GM21737 (cell line): ENCODE measurements around the gene PREX1.

Experiments used
- ATAC-seq: cut with Tn5 transposase; IDR thresholded peaks from one replicate; pipeline ENCODE4 v1.9.1; 2021; ENCODE audit warnings: mild to moderate bottlenecking, moderate library complexity; ENCODE audit not compliant: unreplicated experiment

The PREX1 gene

DNA sequence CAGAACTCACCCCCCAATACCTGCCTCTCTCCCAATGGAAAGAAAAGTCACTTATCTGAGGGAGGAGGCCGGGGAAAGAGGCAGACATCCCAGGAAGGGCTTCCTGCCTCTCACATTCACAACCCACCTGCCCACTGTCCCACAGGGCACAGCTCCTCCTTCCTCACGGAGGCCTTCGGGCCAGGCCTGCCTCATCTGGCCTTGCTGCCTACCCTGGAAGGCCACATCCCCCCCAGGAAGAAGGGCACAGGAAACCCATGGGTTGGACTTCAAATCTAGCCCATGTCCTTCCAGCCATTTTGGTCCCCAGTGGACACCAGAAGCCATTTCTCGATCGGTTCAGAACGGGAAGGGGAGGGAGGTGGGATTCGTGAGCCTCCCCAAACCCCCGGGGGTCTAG, 162.0 kb downstream of the PREX1 start:
- no peak for ATAC-seq

DNA sequence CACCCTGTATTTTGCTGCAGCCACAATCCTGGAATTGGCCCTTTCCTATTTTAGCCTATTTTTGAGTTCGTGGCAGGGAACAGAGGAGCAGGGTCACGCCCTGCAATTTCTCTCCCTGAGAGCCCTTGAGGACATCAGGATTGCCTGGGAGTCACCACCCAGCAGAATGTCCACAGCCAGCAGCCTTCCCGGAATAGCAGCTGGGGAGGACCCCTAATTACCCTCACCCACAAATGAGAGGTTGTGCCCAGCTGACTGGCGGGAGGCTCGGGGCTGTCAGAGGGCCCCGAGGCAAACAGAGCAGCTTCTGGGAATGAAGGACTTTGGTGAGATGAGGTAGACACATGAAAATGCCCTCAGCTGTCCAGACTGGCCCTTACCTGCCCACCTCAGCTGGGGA, 165.1 kb downstream of the PREX1 start:
- ATAC-seq = no peak

DNA sequence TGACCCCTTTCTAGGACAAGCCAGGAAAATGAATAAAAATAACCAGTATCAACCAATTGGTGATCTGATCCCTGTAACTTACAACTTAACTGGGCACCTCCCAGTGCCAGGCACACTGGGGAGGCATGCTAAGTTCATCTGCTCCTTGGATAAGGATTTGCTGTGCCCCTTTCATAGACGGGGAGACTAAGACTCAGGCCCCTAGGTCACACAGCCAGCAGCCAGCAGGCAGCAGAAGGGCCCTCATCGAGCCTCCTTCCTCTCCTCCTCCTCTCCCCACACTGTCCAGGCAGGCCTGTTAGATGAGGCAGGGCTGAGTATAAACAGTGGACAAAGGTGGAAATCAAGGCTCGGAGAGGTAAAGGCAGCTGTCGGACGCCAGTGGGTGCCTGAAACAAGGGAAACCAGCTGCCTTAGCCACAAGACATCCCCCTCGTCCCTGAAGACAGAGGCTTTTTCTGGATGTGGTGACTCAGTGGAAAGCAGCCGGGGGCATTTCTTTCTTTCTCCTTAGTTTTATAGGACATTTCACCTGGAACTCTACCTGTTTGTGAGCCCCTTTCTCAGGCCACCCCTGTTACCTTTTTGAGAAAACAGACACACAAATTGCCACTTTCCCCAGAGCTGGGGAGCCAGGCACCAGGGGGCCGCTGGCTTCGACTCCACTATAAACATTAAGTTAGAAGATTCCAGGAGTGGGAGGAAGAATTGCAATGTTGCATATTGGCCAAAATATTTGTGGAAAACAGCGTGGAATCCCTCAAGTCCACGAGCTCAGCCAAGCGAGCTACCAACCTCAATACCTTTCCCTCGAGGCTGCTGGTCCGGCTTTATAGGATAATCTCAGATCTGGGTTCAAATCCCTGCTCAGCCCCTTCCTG, 166.0 kb downstream of the PREX1 start:
- ATAC-seq = no peak

DNA sequence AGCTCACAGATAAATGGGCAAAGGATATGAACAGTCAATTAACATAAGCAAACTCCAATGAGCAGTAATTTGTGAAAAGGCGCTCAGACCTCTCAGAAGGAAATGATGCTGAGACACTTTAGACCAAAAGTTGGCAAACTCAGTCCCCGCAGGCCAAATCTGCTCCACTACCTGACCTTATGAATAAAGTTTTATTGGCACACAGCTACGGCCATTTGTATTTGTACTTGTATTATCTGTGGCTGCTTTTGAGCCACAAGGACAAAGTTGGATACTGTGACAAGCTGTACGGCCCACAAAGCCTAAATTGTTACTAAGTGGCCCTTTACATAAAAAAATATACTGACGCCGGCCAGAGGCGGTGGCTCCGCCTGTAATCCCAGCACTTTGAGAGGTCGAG, 167.0 kb downstream of the PREX1 start:
- ATAC-seq = no peak

DNA sequence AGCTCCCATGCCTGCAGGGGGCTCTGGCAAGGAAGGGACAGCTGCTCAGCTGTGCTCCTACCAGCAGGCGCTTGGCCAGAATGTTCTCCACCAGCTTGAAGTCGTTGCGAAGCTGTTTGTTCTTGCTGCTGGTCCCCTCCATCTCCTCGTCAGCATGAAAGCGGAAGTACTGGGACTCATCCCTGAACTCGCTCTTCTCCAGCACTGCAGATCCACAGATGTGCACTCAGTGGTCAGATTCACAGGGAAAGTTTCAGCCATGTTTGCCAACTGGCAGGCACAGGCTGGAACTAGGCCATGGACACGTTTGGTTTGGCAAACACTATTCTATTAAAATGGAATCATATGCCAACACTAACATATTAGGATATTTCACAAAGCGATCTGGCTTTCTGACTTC, 167.9 kb downstream of the PREX1 start:
- ATAC-seq = no peak

DNA sequence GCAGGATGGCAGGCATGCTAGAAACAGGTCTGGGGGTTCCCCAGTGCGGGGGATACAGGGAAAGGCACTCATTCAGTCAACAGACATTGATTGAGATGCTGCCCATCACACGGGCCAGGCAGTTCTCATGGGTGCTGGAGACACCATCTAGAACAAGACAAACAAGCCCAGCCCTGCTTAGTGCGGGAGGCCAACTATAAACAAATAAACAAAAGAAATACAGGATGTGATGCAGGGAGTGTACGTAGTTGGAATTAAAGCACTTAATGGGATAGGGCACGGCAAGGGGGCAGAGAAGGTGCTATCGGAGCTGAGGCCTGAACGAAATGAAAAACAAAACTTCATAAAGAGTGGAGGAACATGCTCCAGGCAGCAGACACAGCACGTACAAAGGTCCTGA, 169.3 kb downstream of the PREX1 start:
- no peak for ATAC-seq

- ATAC-seq = no peak
These were observed 169.7 kb downstream of the PREX1 start for GRCh38 chr20:48658198-48658476.

DNA sequence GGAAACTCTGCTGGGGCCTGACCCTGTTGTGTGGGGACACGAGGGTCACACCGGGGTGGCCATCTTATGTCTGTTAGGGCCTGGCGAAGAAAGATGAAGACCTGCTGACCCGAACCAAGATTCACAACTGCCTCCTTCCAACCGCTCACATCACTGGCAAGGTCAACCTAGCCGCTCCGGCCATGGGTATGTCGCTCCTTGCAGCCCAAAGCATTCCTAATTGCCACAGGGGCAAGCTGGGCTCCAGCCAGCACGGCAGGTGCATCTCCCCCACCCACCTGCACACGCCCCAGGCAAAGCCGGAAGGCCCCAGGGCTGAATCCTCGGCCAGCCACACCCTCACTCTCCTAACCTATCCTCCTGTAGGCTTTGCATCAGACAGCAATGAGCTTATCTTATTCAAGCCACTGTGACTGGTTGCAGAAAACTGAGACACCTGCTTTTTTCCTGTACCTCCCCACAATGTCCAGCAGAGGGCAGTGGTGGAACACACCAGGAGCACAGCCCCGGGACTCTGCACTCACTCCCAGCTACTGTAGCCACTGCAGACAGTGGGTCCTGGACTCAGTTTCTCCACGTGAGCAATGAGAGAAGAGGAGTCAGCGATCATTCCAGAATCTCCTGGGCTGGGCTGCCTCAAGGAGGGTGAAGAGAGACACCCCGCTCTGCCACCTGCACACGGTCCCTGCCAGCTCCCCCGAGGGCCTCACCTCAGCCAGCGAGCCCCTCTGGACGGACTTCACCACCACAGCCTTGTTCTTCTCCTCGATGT, 170.2 kb downstream of the PREX1 start:
- ATAC-seq = no peak

- no peak for ATAC-seq
These were observed 171.1 kb downstream of the PREX1 start for GRCh38 chr20:48656661-48657211.

DNA sequence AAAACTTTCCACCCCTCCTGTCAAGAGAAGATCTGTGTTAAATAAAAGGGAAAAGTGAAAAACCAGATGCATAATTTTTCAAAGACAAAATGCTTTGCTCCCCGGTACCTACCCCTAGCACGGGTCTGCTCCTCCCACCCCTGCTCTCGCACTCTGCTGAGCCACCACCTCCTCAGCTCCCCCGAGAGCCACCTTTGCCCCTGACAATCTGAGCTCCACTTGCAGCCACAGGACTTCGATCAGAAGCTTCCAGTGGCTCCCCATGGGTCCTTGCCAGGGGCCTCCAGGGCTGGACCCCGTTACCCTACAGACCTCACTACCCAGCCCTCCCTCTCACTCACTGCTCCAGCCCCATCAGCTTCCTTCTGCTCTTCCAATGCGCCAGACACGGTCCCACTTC, 171.7 kb downstream of the PREX1 start:
- ATAC-seq = no peak

- ATAC-seq = no peak
These were observed 174.1 kb downstream of the PREX1 start for GRCh38 chr20:48653706-48654051.

DNA sequence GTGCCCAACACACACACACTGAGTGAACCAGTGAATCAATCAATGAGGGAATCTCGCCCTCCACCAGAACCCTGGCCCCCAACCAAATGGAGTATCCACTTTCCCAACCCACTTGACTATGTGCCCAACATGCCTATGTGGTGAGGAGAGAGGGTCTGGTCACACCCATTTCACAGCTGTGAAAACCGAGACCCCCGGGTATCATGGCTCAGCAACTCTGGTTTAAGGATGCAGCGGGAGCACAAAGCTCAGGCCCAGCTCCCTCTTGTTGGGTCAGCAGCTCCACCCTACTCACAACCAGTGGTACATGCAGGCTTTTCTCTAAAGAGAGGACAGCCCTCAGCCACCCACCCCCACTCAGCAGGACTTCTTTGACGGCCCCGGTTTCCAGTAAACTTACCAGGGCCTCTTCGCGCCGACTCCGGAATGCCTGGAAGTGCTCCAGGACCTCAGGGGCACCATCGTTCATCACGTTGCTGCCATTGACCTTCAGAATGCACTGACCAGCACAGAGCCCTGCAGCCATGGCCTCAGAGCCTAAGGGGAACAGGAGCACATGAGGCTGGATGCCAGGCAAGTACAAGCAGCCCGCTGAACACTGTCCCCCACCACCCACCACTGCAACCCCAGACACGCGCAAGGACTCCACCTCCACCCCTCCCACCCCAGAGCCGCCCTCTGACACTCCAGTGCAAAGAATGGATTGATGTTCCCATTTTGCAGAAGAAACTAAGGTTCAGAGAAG, 174.7 kb downstream of the PREX1 start:
- no peak for ATAC-seq

DNA sequence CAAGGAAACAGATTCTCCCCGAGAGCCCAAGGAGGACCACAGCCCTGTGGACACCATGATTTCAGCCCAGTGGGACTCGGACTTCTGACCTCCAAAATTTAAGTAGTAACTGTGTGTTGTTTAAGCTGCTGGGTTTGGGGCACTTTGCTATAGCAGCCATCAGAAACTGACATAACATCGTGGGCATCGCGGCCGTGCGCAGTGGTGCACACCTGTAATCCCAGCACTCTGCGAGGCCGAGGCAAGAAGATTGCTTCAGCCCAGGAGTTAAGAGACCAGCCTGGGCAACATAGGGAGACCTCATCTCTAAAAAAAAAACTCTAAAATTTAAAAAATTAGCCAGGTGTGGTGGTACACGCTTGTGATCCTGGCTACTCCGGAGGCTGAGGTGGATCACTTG, 175.8 kb downstream of the PREX1 start:
- ATAC-seq = no peak

GRCh38 chr20:48651271-48651670, 176.5 kb downstream of the PREX1 start:
- no peak for ATAC-seq

DNA sequence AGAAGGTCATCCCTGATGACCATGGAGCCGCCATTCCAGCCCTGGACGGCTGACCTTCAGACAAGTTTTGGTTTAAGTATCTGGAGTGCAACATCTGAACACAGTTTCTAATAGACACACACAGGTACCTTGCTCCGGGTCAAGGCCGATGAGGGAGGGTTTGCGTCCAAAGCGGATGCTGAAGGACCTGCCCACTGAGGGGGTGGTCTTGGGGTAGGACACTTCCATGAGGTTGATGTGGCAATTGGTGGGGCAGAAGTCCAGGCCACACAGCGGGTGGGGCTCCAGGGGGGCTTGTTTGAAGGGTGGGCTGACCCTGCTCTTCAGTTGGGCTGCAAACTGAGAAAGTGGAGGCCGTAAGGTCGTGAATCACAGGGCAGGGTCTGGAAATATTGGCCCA, 177.9 kb downstream of the PREX1 start:
- no peak for ATAC-seq

DNA sequence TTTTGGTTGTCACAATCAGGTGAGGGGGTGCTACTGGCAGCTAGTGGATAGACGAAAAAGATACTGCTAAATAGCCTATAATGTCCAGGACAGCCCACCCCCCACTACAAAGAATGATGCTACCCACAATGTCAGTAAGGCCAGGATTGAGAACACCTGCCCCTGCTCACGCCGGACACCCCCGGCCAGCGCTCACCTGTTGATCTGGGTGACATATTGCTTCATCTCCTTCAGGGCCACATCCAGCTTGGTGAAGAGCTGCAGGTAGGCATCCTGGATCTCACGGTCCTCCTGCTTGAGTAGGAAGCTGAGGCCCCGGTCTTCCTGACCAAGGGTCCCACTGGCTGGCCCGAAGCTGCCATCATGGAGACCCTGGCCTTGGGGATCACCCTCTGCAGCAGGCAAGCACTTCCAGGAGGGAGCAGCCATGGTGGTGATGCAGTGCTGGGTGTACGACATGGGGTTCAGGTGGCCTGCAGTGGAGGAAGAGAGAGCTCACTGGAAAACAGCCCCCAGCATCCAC, 178.6 kb downstream of the PREX1 start:
- ATAC-seq = no peak

DNA sequence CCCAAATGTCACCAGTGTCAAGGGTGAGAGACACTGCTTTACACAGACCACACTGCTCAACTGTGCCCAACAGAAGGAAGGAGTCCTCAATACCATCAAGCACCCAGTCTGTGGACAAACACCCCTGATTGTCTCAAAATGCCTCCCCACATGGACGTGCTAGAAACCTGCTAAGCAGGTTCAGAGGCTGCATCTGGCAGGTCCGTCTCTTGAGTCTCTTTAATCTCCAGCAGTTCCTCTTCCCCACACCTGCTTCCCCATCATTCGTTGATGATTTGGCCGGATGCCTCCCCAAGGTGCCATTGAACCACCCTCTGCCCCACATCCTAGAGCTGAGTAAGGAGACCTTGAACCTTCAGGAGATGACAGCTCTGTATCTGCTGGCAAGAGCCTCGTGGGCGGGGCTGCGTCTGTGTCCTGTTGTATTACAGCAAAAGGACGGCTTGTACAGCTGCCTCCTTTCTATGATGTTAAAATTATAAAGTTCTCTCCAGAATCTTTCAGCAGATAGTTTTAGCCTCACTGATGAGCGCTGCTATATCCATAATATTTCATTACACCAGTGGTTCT, 179.2 kb downstream of the PREX1 start:
- ATAC-seq = no peak

DNA sequence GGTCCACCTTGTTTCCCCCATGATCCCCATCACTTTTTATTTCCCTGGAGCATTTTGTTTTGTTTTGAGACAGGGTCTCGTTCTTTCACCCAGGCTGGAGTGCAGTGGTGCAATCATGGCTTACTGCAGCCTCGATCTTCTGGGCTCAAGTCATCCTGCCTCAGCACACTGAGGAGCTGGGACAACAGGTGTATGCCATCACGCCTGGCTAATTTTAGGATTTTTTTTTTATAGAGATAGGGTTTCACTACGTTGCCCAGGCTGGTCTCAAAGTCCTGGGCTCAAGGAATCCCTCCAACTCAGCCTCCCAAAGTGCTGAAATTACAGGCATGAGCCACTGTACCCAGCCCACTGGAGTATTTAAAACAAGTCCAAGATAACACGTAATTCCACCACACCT, 179.9 kb downstream of the PREX1 start:
- ATAC-seq = no peak

GRCh38 chr20:48645666-48646065, 182.1 kb downstream of the PREX1 start:
- no peak for ATAC-seq

GRCh38 chr20:48644286-48644828, 183.4 kb downstream of the PREX1 start:
- no peak for ATAC-seq
